Measurements from ENCODE around the gene NBPF6. TPM values are rescaled to one million over a fixed set of nuclear protein-coding genes. Genes with fewer than 3 reads are reported as not detected.

NBPF6 gene, protein sequence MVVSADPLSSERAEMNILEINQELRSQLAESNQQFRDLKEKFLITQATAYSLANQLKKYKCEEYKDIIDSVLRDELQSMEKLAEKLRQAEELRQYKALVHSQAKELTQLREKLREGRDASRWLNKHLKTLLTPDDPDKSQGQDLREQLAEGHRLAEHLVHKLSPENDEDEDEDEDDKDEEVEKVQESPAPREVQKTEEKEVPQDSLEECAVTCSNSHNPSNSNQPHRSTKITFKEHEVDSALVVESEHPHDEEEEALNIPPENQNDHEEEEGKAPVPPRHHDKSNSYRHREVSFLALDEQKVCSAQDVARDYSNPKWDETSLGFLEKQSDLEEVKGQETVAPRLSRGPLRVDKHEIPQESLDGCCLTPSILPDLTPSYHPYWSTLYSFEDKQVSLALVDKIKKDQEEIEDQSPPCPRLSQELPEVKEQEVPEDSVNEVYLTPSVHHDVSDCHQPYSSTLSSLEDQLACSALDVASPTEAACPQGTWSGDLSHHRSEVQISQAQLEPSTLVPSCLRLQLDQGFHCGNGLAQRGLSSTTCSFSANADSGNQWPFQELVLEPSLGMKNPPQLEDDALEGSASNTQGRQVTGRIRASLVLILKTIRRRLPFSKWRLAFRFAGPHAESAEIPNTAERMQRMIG
- total RNA-seq: not detected in 2 replicates

DNA sequence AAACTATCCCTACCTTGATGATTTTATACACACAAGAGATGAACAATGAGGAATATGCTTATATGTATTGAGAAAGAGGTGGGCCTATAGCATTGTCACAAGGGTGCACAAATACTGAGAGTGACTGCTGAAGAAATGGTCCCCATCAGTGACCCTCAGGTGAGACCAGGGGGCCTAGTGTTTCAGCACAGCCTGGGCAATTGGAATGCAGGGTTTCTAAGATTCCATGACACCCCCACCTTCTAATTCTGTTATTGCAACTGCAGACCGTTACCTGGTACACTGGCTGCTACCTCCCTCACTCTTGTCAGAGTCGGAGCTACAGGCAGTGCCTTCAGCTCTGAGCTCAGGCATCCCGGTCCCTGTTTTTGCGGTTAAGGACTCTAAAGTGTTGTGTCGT is at the start of gene NBPF6:
Gene NBPF6 (plus strand): TSS at position 301 of the 400 bp plus-strand sequence. CDS start 259 bp downstream, outside the sequence.

Other genes starting within 250 kb of the NBPF6 start
- gene SLC25A24, start 250.0 kb upstream of the NBPF6 start, total RNA-seq: 78.9 and 98.2 TPM in 2 replicates
- gene NBPF4, start 206.3 kb upstream of the NBPF6 start, total RNA-seq: not detected in 2 replicates
- gene EEIG2, start 109.8 kb downstream of the NBPF6 start, total RNA-seq: 7.4 and 7.7 TPM in 2 replicates
- gene HENMT1, start 210.8 kb downstream of the NBPF6 start, total RNA-seq: 1.9 TPM in 2 replicates
- gene PRPF38B, start 242.0 kb downstream of the NBPF6 start, total RNA-seq: 34.6 and 34.8 TPM in 2 replicates

Data from thoracic aorta endothelial cell (primary cell).